Adrenal gland (tissue), 5 donors: ENCODE results near the gene RRBP1.

Experiments used
- CTCF ChIP-seq, 6 experiments: fragments of 450-650 bp in 4 of 6; fragments of 200-600 bp in 2 of 6; sonication (generic) in 1 of 6; IDR thresholded peaks; 1 replicate in 5 of 6; 2 replicates in 1 of 6; pipeline versions ENCODE4 v1.5.1 to v1.8.0; 2016 to 2021; ENCODE audit warnings: antibody characterized with exemption in 6 of 6, mild to moderate bottlenecking in 2 of 6, moderate library complexity in 1 of 6
- POLR2A ChIP-seq, 2 donors: fragments of 450-650 bp; IDR thresholded peaks; one replicate each; pipeline ENCODE4 v1.6.1; 2017; ENCODE audit warnings: antibody characterized with exemption in 2 of 2, mild to moderate bottlenecking in 2 of 2, moderate library complexity in 1 of 2
- donor health status: DM: no; HTN: no; CAD: no.

- TF ChIP-seq CTCF (IDR thresholded peaks at IDR 0.05) (no peak), POLR2A (IDR thresholded peaks at IDR 0.05) (no peak)
Observed at GRCh38 chr20:17727351-17727750, 45.3 kb upstream of the RRBP1 start.
